ENCODE results near the gene PPARG. TPM values are rescaled to one million over a fixed set of nuclear protein-coding genes. Genes with fewer than 3 reads are reported as not detected.
"Not testable (repeated sequence)": the region's sequence is repeated elsewhere in the genome, so short reads cannot be mapped to it uniquely, and the experiment has no call there.

PPARG gene
- total and polyA plus RNA-seq, 3 experiments from 2014 or later, result 0.66 to 0.74 TPM; not detected in 1

DNA sequence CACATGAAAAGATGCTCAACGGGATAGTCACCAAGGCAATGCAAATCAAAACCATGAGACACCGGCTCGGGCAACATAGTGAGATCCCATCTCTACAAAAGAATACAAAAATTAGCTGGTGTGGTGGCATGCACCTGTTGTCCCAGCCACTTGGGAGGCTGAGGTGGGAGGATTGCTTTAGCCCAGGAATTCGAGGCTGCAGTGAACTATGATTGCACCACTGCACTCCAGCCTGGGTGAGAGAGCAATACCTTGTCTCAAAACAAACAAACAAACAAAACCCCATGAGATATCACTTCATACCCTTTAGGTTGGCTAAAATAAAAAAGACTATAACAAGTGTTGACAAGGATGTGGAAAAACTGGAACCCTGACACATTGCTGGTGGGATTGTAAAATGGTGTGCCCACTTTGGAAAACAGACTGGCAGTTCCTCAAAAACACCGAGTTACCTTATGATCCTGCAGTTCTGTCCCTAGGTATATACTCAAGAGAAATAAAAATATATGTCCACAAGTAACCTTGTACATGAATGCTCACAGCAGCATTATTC is 3.8 kb upstream of the PPARG start:
- no peaks in the 10 kb centered on the region for H3K9me3 ChIP-seq (ENCODE audit: low read length)
- no peak overlapping the region for H3K4me3 ChIP-seq (ENCODE audit: low read length)
- H3K9me3 Mint-ChIP-seq, result peaks cover 0 to 5% (median 0%) of the 10 kb centered on the region in 5 donors
- no peak overlapping the region for H3K4me3 Mint-ChIP-seq
- no peaks in the 10 kb centered on the region for H3K36me3 Mint-ChIP-seq
- H3K27ac Mint-ChIP-seq, result no peak overlapping the region
- POLR2A ChIA-PET, result no interaction called here
- CTCF ChIA-PET, result no interaction called here
- H3K36me3 ChIP-seq (ENCODE audit: insufficient read depth, low read length), result no peaks in the 10 kb centered on the region
- H3K27ac ChIP-seq (ENCODE audit: low read depth, low read length), result no peak overlapping the region
- no peaks in the 10 kb centered on the region for H3K4me1 ChIP-seq (ENCODE audit: insufficient read depth, low read length)
- peaks cover 28 to 55% of the 10 kb centered on the region in 2 donors for H3K27me3 Mint-ChIP-seq
- H3K4me1 Mint-ChIP-seq, result peaks cover 4 to 13% (median 12%) of the 10 kb centered on the region in 3 donors
- no peak for DNase-seq
- H3K27me3 ChIP-seq (ENCODE audit: insufficient read depth, low read length, poor library complexity, severe bottlenecking), result peaks cover 8% of the 10 kb centered on the region

DNA sequence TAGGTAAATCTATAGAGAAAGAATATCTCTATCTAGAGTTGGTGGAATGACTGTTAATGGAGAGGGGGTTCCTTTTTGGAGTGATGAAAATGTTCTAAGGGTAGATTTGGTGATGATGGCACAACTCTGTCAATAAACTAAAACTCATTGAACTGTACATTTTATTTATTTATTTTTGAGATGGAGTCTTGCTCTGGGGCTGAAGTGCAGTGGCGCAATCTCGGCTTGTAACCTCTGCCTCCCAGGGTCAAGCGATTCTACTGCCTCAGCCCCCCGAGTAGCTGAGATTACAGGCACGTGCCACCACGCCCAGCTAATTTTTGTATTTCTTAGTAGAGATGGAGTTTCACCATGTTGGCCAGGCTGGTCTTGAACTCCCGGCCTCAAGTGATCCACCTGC is 3.1 kb upstream of the PPARG start:
- H3K9me3 ChIP-seq (ENCODE audit: low read length); CTCF ChIA-PET; H3K36me3 Mint-ChIP-seq; H3K9me3 Mint-ChIP-seq; POLR2A ChIA-PET; H3K4me3 ChIP-seq (ENCODE audit: low read length); DNase-seq; H3K4me1 ChIP-seq (ENCODE audit: insufficient read depth, low read length); H3K36me3 ChIP-seq (ENCODE audit: insufficient read depth, low read length); H3K27ac ChIP-seq (ENCODE audit: low read depth, low read length); H3K27me3 ChIP-seq (ENCODE audit: insufficient read depth, low read length, poor library complexity, severe bottlenecking); H3K27ac Mint-ChIP-seq: not testable (repeated sequence)
- H3K27me3 Mint-ChIP-seq, result peaks cover 28 to 54% of the 10 kb centered on the region in 2 donors
- H3K4me3 Mint-ChIP-seq, result peak overlapping the region in 1 of 7 donors; percentile 13
- peaks cover 4 to 13% (median 12%) of the 10 kb centered on the region in 3 donors for H3K4me1 Mint-ChIP-seq

DNA sequence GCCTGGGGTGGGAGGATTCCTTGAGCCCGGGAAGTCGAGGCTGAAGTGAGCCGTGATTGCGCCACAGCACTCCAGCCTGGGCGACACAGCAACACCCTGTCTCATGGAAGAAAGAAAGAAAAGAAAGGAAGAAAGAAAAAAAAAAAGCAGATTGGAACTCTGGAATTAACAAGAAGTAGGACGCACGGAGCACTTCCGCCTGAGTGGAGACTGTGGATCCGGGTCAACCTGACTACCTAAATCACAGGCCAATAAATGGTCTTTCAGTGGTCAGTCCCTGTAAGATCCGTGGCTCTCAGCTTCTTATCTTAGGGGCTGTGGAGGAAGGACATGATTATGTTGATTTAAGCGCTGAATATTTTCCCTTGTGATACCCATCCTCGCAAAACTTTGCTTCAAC is 2.4 kb upstream of the PPARG start:
- H3K36me3 ChIP-seq (ENCODE audit: insufficient read depth, low read length), result no peaks in the 10 kb centered on the region
- CTCF ChIA-PET, result no interaction called here
- H3K9me3 ChIP-seq (ENCODE audit: low read length), result no peaks in the 10 kb centered on the region
- Mint-ChIP-seq H3K4me3 (peak overlapping the region in 4 of 7 donors; percentile 0 to 59 (median 34)), H3K4me1 (peaks cover 4 to 13% (median 12%) of the 10 kb centered on the region in 3 donors), H3K9me3 (peaks cover 0 to 5% (median 0%) of the 10 kb centered on the region in 5 donors), H3K27ac (no peak overlapping the region), H3K36me3 (no peaks in the 10 kb centered on the region), H3K27me3 (peaks cover 28 to 58% of the 10 kb centered on the region in 2 donors)
- H3K4me1 ChIP-seq (ENCODE audit: insufficient read depth, low read length), result no peaks in the 10 kb centered on the region
- POLR2A ChIA-PET, result no interaction called here
- H3K4me3 ChIP-seq (ENCODE audit: low read length), result no peak overlapping the region
- peaks cover 8% of the 10 kb centered on the region for H3K27me3 ChIP-seq (ENCODE audit: insufficient read depth, low read length, poor library complexity, severe bottlenecking)
- H3K27ac ChIP-seq (ENCODE audit: low read depth, low read length), result no peak overlapping the region
- DNase-seq, result no peak

DNA sequence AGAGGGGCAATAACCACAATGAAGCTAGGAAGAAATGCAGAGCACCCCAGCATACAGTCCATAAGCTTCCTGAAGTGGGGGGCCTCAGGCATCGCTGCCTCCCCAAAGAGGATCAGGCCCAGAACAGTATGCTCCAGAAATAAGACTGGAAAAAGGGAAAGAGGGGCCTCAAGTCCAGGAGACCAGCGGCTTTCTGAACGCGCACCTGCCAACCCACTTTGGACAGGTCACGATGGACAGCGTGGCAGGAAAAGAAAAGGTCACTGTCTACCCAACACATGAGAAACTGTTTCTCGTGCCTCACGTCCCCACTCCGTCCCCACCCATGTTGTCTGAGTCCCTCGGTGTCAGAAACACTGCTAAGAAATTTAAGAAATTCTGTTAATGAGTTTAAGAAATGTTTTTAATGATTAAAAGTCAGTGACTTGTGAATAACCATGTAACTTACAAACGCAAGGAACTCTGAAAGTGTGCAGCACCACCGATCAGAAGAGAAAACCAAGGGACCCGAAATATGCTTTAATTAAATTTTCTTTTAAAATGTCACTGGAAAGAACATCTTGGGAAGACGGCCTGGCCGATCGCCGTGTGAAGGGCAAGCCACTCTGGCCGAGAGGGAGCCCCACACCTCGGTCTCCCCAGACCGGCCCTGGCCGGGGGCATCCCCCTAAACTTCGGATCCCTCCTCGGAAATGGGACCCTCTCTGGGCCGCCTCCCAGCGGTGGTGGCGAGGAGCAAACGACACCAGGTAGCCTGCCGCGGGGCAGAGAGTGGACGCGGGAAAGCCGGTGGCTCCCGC is 1.7 kb upstream of the PPARG start:
- no peaks in the 10 kb centered on the region for H3K36me3 Mint-ChIP-seq
- H3K27me3 ChIP-seq (ENCODE audit: insufficient read depth, low read length, poor library complexity, severe bottlenecking), result peaks cover 4% of the 10 kb centered on the region
- peaks cover 0 to 5% (median 0%) of the 10 kb centered on the region in 5 donors for H3K9me3 Mint-ChIP-seq
- H3K4me3 ChIP-seq (ENCODE audit: low read length), result no peak overlapping the region
- H3K27ac ChIP-seq (ENCODE audit: low read depth, low read length), result no peak overlapping the region
- H3K36me3 ChIP-seq (ENCODE audit: insufficient read depth, low read length), result no peaks in the 10 kb centered on the region
- H3K4me1 ChIP-seq (ENCODE audit: insufficient read depth, low read length), result no peaks in the 10 kb centered on the region
- DNase-seq, result no peak
- H3K9me3 ChIP-seq (ENCODE audit: low read length), result no peaks in the 10 kb centered on the region
- H3K4me3 Mint-ChIP-seq, result peak overlapping the region in 5 of 7 donors; percentile 17 to 53 (median 46)
- no peak overlapping the region for H3K27ac Mint-ChIP-seq
- ChIA-PET POLR2A (no interaction called here), CTCF (no interaction called here)
- peaks cover 4 to 13% (median 12%) of the 10 kb centered on the region in 3 donors for H3K4me1 Mint-ChIP-seq
- peaks cover 28 to 60% of the 10 kb centered on the region in 2 donors for H3K27me3 Mint-ChIP-seq

DNA sequence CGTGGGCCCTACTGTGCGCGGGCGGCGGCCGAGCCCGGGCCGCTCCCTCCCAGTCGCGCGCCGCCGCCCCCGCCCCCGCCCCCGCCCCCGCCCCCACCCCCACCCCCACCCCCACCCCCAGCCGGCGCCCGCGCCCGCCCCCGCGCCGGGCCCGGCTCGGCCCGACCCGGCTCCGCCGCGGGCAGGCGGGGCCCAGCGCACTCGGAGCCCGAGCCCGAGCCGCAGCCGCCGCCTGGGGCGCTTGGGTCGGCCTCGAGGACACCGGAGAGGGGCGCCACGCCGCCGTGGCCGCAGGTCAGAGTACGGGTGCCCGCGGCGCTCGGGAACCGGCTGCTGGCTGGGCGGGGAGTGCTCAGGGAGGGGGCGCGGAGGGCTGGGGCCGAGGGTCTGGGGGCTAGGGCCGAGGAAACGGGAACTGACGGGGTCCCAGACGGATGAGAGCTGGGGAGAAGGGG is 1.1 kb upstream of the PPARG start:
- DNase-seq, result no peak

DNA sequence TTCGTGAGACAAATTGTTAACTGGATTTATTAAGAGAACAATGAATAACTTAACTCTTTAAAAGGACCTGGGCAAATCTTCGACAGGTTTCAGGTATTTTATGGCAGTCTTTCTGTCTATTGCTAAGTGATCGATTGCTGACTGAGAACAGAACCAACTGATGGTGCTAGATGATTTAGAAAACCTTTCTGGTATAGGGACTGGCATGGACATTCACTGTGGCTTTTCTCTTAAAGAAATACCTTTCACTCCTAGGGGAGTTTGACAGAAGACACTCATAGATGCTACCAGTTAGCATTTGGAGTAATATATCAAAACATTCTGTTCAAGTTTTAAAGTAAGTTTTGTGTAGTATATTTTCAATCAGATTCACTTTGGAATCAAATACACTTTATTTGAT is 654 bp downstream of the PPARG start:
- peaks cover 4 to 13% (median 12%) of the 10 kb centered on the region in 3 donors for H3K4me1 Mint-ChIP-seq
- H3K27ac ChIP-seq (ENCODE audit: low read depth, low read length), result no peak overlapping the region
- H3K27me3 Mint-ChIP-seq, result peaks cover 25 to 53% of the 10 kb centered on the region in 2 donors
- no peak overlapping the region for H3K27ac Mint-ChIP-seq
- POLR2A ChIA-PET, result no interaction called here
- CTCF ChIA-PET, result no interaction called here
- peaks cover 0 to 5% (median 0%) of the 10 kb centered on the region in 5 donors for H3K9me3 Mint-ChIP-seq
- H3K36me3 Mint-ChIP-seq, result no peaks in the 10 kb centered on the region
- H3K4me3 Mint-ChIP-seq, result peak overlapping the region in 2 of 7 donors; percentile 25 to 60
- no peaks in the 10 kb centered on the region for H3K9me3 ChIP-seq (ENCODE audit: low read length)
- no peaks in the 10 kb centered on the region for H3K36me3 ChIP-seq (ENCODE audit: insufficient read depth, low read length)
- no peaks in the 10 kb centered on the region for H3K4me1 ChIP-seq (ENCODE audit: insufficient read depth, low read length)
- no peak for DNase-seq
- H3K27me3 ChIP-seq (ENCODE audit: insufficient read depth, low read length, poor library complexity, severe bottlenecking), result peaks cover 4% of the 10 kb centered on the region
- H3K4me3 ChIP-seq (ENCODE audit: low read length), result no peak overlapping the region

More for the DNA sequence above, 1.1 kb upstream of the PPARG start:
- Histone ChIP-seq H3K4me1 (ENCODE audit: insufficient read depth, low read length) (no peaks in the 10 kb centered on the region), H3K36me3 (ENCODE audit: insufficient read depth, low read length) (no peaks in the 10 kb centered on the region), H3K27ac (ENCODE audit: low read depth, low read length) (no peak overlapping the region), H3K4me3 (ENCODE audit: low read length) (no peak overlapping the region), H3K27me3 (ENCODE audit: insufficient read depth, low read length, poor library complexity, severe bottlenecking) (peaks cover 4% of the 10 kb centered on the region), H3K9me3 (ENCODE audit: low read length) (no peaks in the 10 kb centered on the region)
- ChIA-PET POLR2A (no interaction called here), CTCF (no interaction called here)
- Mint-ChIP-seq H3K9me3 (peaks cover 0 to 5% (median 0%) of the 10 kb centered on the region in 5 donors), H3K27me3 (peaks cover 28 to 64% of the 10 kb centered on the region in 2 donors), H3K4me3 (peak overlapping the region in 5 of 7 donors; percentile 14 to 64 (median 46)), H3K27ac (no peak overlapping the region), H3K4me1 (peaks cover 4 to 13% (median 12%) of the 10 kb centered on the region in 3 donors), H3K36me3 (no peaks in the 10 kb centered on the region)

DNA sequence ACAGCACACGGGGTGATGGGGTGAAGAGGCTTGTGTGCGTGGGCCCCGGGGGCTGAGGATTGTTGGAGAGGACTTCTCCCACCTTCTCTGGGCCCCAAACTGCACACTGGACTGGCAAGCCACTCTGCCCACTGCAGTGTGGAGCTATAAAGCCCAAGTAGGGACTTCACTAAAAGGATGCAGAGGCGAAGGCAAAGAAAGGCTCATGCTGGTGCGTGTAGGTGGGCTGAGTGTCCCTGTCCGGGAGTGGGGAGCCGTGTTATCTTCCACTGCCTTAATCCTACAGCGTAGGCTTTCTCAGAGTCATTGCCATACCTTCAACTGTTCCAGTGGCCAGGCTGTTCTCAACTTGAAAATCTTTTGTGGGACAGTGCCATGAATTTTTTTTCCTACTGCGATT is 3.9 kb downstream of the PPARG start:
- Histone ChIP-seq H3K27me3 (ENCODE audit: insufficient read depth, low read length, poor library complexity, severe bottlenecking) (no peaks in the 10 kb centered on the region), H3K36me3 (ENCODE audit: insufficient read depth, low read length) (no peaks in the 10 kb centered on the region), H3K27ac (ENCODE audit: low read depth, low read length) (no peak overlapping the region), H3K9me3 (ENCODE audit: low read length) (no peaks in the 10 kb centered on the region), H3K4me3 (ENCODE audit: low read length) (no peak overlapping the region), H3K4me1 (ENCODE audit: insufficient read depth, low read length) (no peaks in the 10 kb centered on the region)
- ChIA-PET POLR2A (no interaction called here), CTCF (no interaction called here)
- peaks cover 0 to 6% (median 4%) of the 10 kb centered on the region in 3 donors for H3K4me1 Mint-ChIP-seq
- H3K4me3 Mint-ChIP-seq, result no peak overlapping the region
- H3K27ac Mint-ChIP-seq, result no peak overlapping the region
- no peak for DNase-seq
- H3K36me3 Mint-ChIP-seq, result no peaks in the 10 kb centered on the region
- peaks cover 9 to 41% of the 10 kb centered on the region in 2 donors for H3K27me3 Mint-ChIP-seq
- no peaks in the 10 kb centered on the region for H3K9me3 Mint-ChIP-seq

DNA sequence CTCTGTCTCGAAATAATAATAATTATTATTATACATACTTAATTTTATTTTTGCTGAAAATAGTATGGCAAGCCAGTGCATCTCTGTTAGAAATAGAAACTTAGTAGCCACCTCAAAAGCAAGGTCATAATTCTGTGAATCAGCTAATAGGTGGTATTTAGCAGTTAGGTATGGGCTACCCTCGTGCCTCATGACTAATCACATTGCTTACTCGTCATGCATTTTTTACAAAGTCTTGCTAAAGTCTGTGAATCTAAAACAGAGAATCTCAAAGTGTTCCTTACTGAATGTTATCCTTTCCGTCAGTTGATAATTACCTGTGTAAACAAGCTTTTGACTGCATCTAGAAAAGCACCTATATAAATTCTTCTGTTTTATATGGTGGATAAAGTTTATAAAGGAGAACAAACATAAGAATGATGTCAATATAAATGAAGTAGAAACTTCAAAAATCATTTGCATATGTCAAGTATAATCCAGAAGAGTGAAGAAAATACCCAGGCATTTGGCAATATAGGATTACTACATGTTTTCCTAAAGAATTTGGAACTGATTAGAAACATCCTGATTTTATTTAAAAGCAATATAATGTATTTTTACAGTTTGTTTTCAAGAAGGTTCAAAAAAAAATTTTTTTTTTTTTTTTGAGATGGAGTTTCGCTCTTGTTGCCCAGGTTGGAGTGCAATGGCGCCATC is 6.2 kb downstream of the PPARG start:
- Histone ChIP-seq H3K9me3 (ENCODE audit: low read length) (no peaks in the 10 kb centered on the region), H3K4me3 (ENCODE audit: low read length) (no peak overlapping the region), H3K36me3 (ENCODE audit: insufficient read depth, low read length) (no peaks in the 10 kb centered on the region), H3K27ac (ENCODE audit: low read depth, low read length) (no peak overlapping the region), H3K4me1 (ENCODE audit: insufficient read depth, low read length) (no peaks in the 10 kb centered on the region), H3K27me3 (ENCODE audit: insufficient read depth, low read length, poor library complexity, severe bottlenecking) (no peaks in the 10 kb centered on the region)
- Mint-ChIP-seq H3K4me1 (no peaks in the 10 kb centered on the region), H3K36me3 (no peaks in the 10 kb centered on the region), H3K9me3 (no peaks in the 10 kb centered on the region), H3K27me3 (peaks cover 0 to 28% of the 10 kb centered on the region in 2 donors), H3K4me3 (no peak overlapping the region), H3K27ac (no peak overlapping the region)
- POLR2A ChIA-PET, result no interaction called here
- CTCF ChIA-PET, result no interaction called here
- DNase-seq, result no peak
